HG03025 (cell line): ENCODE data around the gene KRTAP5-5.
"Not testable (repeated sequence)": the region's sequence is repeated elsewhere in the genome, so short reads cannot be mapped to it uniquely, and the experiment has no call there.

Experiments used
- ATAC-seq: cut with Tn5 transposase; IDR thresholded peaks from one replicate; pipeline ENCODE4 v1.9.1; 2021; ENCODE audit warnings: mild to moderate bottlenecking, moderate library complexity; ENCODE audit not compliant: unreplicated experiment, low FRiP score

The KRTAP5-5 gene

GRCh38 chr11:1629326-1630185 lies at the start of gene KRTAP5-5:
Gene KRTAP5-5 (plus strand): TSS chr11:1629775. CDS start chr11:1629841, 66 bp downstream.
- no peak for ATAC-seq

GRCh38 chr11:1581976-1582375 lies 47.6 kb upstream of the KRTAP5-5 start:
- ATAC-seq, result no peak

- ATAC-seq, result not testable (repeated sequence)
Observed at GRCh38 chr11:1582909-1583308, 46.7 kb upstream of the KRTAP5-5 start.

- ATAC-seq, result not testable (repeated sequence)
Observed at GRCh38 chr11:1584661-1585370, 44.8 kb upstream of the KRTAP5-5 start, which contains the start of gene KRTAP5-1. Gene KRTAP5-1 (minus strand): TSS chr11:1585283. CDS start chr11:1585249, 34 bp downstream.

GRCh38 chr11:1586699-1587098 lies 42.9 kb upstream of the KRTAP5-5 start:
- no peak for ATAC-seq

- not testable (repeated sequence) for ATAC-seq
Observed at GRCh38 chr11:1589191-1589963, 40.2 kb upstream of the KRTAP5-5 start.

DNA sequence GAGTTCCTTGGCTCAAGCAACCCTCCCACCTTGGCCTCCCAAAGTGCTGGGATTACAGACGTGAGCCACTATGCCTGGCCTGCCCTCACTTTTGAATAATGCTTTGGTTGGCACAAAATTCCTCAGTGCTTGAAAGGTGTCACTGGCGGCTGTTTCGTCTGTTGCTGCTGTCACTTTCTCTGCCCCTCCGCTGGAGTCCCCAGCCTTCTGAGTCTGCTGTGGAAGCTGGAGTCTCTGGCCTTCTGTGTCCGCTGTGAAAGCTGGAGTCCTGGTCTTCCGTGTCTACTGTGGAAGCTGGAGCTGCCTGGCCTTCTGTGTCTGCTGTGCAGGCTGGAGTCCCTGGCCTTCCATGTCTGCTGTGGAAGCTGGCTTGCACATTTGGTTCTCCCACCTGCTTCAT lies 39.6 kb upstream of the KRTAP5-5 start:
- ATAC-seq, result no peak

- no peak for ATAC-seq
Observed at GRCh38 chr11:1592628-1593027, 36.9 kb upstream of the KRTAP5-5 start.

GRCh38 chr11:1595994-1596575 lies 33.5 kb upstream of the KRTAP5-5 start:
- ATAC-seq, result not testable (repeated sequence)

DNA sequence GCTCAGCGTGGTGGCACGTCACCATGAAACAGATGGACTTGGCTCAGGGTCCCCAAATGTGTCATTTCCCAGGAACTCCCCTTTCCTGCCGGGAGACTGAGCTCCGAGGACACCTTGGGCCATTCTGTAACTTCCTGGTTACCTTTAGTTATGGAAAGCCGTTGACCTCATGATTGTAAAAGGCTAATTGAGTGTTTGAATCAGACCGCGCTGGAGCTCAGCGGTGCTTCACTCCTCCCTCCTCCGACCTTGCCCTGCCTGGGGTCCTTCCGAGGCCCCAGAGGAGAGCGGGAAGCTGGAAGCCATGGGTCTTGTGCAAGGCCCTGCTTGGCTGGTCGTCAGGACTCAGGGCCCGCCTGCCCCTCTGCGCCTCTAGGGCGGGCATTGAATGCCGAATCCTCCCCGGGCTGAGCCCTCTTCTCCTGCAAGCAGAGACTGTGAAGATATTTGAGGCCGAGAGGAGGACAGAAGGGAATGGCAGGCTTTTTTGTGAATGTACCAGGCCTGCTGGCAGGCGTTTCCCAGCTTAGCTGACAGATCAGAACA lies 32.9 kb upstream of the KRTAP5-5 start:
- ATAC-seq, result not testable (repeated sequence)

DNA sequence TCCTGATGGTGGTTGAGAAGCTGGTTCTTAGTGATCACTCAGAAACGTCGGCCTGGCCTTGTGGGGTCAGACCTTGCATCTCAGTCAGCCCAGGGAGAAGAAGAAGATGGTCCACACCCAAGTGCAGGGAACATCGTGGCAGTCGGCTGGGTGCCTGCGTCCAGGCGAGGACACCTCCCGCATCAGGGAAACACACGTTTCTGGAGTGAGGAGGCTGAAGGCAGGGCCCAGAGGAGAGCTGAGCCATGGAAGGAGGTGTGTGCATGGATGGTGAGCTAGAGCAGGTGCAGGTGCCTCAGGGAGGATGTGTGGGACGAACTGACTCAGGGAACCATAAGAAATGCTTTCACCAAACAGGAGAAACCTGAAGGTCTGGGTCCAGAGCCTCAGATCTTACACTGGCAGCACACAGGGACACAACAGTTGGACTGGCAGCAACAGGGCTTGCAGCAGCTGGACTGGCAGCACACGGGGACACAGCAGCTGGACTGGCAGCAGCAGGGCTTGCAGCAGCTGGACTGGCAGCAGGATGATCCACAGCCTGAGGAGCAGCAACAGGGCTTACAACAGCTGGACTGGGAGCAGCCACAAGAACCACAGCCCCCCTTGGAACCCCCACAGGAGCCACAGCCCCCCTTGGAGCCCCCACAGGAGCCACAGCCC lies 32.1 kb upstream of the KRTAP5-5 start:
- ATAC-seq, result no peak

GRCh38 chr11:1597994-1598380 lies 31.6 kb upstream of the KRTAP5-5 start, which contains the start of gene KRTAP5-2:
Gene KRTAP5-2 (minus strand): TSS chr11:1598294. CDS start chr11:1598250, 44 bp downstream.
- no peak for ATAC-seq

- not testable (repeated sequence) for ATAC-seq
Observed at GRCh38 chr11:1598406-1598805, 31.2 kb upstream of the KRTAP5-5 start.

DNA sequence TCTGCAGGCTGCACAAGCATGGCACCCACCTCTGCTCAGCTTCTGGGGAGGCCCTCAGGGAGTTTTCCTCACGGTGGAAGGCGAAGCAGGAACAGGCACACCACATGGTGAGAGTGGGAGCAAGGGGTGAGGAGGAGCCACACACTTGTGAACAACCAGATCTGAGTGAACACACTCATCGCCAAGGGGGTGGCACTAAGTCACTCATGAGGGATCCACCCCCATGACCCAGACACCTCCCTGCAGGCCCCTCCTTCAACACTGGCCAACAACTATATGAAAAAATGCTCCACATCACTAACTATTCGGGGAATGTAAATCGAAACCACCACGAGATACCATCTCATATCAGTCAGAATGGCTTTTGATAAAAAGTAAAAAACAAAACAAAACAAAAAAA lies 30.8 kb upstream of the KRTAP5-5 start:
- no peak for ATAC-seq

DNA sequence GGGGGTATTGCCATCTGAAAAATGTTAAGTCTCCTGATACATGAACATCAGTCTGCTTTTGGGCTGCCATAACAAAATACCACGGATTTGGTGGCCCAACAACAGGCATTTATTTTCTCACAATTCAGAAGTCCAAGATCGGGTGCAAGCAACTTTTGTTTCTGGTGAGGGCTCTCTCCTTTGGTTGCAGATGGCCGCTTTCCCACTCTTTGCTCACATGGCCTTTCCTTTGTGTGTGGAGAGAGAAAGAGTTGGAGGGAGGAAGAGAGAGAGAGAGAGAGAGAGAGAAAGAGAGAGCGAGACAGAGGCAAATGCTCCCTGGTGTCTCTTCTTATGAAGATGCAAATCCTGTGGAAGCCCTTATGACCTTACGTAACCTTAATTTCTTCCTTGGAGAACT lies 28.9 kb upstream of the KRTAP5-5 start:
- no peak for ATAC-seq

- not testable (repeated sequence) for ATAC-seq
Observed at GRCh38 chr11:1601663-1602062, 27.9 kb upstream of the KRTAP5-5 start.

GRCh38 chr11:1603629-1604028 lies 25.9 kb upstream of the KRTAP5-5 start:
- ATAC-seq, result no peak

- no peak for ATAC-seq
Observed at GRCh38 chr11:1604181-1604580, 25.4 kb upstream of the KRTAP5-5 start.

- no peak for ATAC-seq
Observed at GRCh38 chr11:1604711-1605110, 24.9 kb upstream of the KRTAP5-5 start.
